CD4-positive, CD25-positive, alpha-beta regulatory T cell (primary cell): ENCODE data around the gene ABCA3. TPM values are rescaled to one million over a fixed set of nuclear protein-coding genes. Genes with fewer than 3 reads are reported as not detected.

Source experiments
- ATAC-seq, 2 donors: fragments of 150-1000 bp; cut with Tn5 transposase; one replicate each; pipeline ENCODE4 v1.10.0; 2021; ENCODE audit warnings: low read depth in 2 of 2, moderate number of reproducible peaks in 2 of 2, moderate library complexity in 1 of 2
- DNase-seq, 3 donors: peaks; one replicate each; pipeline versions ENCODE4 v3.0.0 to v3.0.0-alpha.2; 2012 to 2022; ENCODE audit warnings: mixed read lengths in 1 of 3
- H3K27ac ChIP-seq: one replicate; pipeline ENCODE4 v1.7.0; 2013; ENCODE audit warnings: mild to moderate bottlenecking, low read length; ENCODE audit not compliant: insufficient read depth, poor library complexity, severe bottlenecking
- H3K27me3 ChIP-seq: one replicate; pipeline ENCODE4 v1.7.0; 2013; ENCODE audit warnings: low read length; ENCODE audit not compliant: control insufficient read depth, insufficient read depth
- H3K36me3 ChIP-seq: one replicate; pipeline ENCODE4 v1.7.0; 2013; ENCODE audit warnings: mild to moderate bottlenecking, low read length, moderate library complexity; ENCODE audit not compliant: control insufficient read depth, insufficient read depth
- H3K4me1 ChIP-seq: 2 replicates; pipeline ENCODE4 v1.7.0; 2013; ENCODE audit warnings: mild to moderate bottlenecking, low read length; ENCODE audit not compliant: insufficient read depth, control insufficient read depth, poor library complexity, severe bottlenecking
- H3K4me3 ChIP-seq: one replicate; pipeline ENCODE4 v1.7.0; 2013; ENCODE audit warnings: low read depth, mild to moderate bottlenecking, low read length, moderate library complexity
- H3K9me3 ChIP-seq, 2 experiments: 1 replicate in 1 of 2; 2 replicates in 1 of 2; pipeline ENCODE4 v1.7.0; 2013; ENCODE audit warnings: low read length in 2 of 2, mild to moderate bottlenecking in 1 of 2, moderate library complexity in 1 of 2; ENCODE audit not compliant: control insufficient read depth in 2 of 2
- H3K27ac Mint-ChIP-seq, 3 donors: one replicate each; pipeline ENCODE4 v1.8.0; 2020 to 2022; ENCODE audit warnings: mild to moderate bottlenecking in 3 of 3, mixed read lengths in 3 of 3, moderate library complexity in 2 of 3
- H3K27me3 Mint-ChIP-seq: one replicate; pipeline ENCODE4 v1.8.0; 2022; ENCODE audit warnings: mild to moderate bottlenecking, mixed read lengths
- H3K36me3 Mint-ChIP-seq: one replicate; pipeline ENCODE4 v1.8.0; 2020; ENCODE audit warnings: mixed read lengths
- H3K4me1 Mint-ChIP-seq, 4 donors: one replicate each; pipeline ENCODE4 v1.8.0; 2020 to 2022; ENCODE audit warnings: mixed read lengths in 4 of 4, mild to moderate bottlenecking in 1 of 4
- H3K4me3 Mint-ChIP-seq, 4 donors: one replicate each; pipeline ENCODE4 v1.8.0; 2020 to 2022; ENCODE audit warnings: mild to moderate bottlenecking in 4 of 4, mixed read lengths in 4 of 4, moderate library complexity in 3 of 4
- H3K9me3 Mint-ChIP-seq, 7 donors: one replicate each; pipeline ENCODE4 v1.8.0; 2020 to 2022; ENCODE audit warnings: mixed read lengths in 7 of 7, mild to moderate bottlenecking in 3 of 7, moderate library complexity in 2 of 7
- polyA plus RNA-seq, 4 donors: library from polyadenylated mRNA; unstranded; fragments of 300-500 nt; fragmentation: Illumina TruSeq; gene quantifications; one replicate each; pipeline ENCODE4 v1.2.3, GENCODE V29; 2021
- total RNA-seq: library from RNA; stranded (reverse); gene quantifications from one replicate; pipeline ENCODE4 v1.2.3, GENCODE V29; 2022

ABCA3 gene
- total and polyA plus RNA-seq, 5 donors from 2014 or later: 1.1 to 5.1 (median 2.2) TPM

GRCh38 chr16:2299121-2299914 lies 41.2 kb downstream of the ABCA3 start:
- Histone ChIP-seq H3K36me3 (no peaks in the 10 kb centered on the region), H3K9me3 (no peaks in the 10 kb centered on the region), H3K27me3 (no peaks in the 10 kb centered on the region), H3K27ac (no peak overlapping the region), H3K4me1 (no peaks in the 10 kb centered on the region), H3K4me3 (no peak overlapping the region)
- H3K4me1 Mint-ChIP-seq: no peaks in the 10 kb centered on the region
- H3K36me3 Mint-ChIP-seq: no peaks in the 10 kb centered on the region
- no peak for DNase-seq
- H3K27me3 Mint-ChIP-seq: no peaks in the 10 kb centered on the region
- H3K9me3 Mint-ChIP-seq: no peaks in the 10 kb centered on the region
- no peak overlapping the region for H3K27ac Mint-ChIP-seq
- no peak overlapping the region for H3K4me3 Mint-ChIP-seq
- no peak for ATAC-seq

GRCh38 chr16:2298621-2299020 lies 41.9 kb downstream of the ABCA3 start:
- Mint-ChIP-seq H3K27ac (no peak overlapping the region), H3K4me1 (no peaks in the 10 kb centered on the region), H3K36me3 (no peaks in the 10 kb centered on the region), H3K4me3 (no peak overlapping the region), H3K27me3 (no peaks in the 10 kb centered on the region), H3K9me3 (no peaks in the 10 kb centered on the region)
- Histone ChIP-seq H3K9me3 (no peaks in the 10 kb centered on the region), H3K27ac (no peak overlapping the region), H3K4me1 (no peaks in the 10 kb centered on the region), H3K4me3 (no peak overlapping the region), H3K27me3 (no peaks in the 10 kb centered on the region), H3K36me3 (no peaks in the 10 kb centered on the region)
- ATAC-seq (no peak), DNase-seq (no peak)

GRCh38 chr16:2297506-2297860 lies 43.0 kb downstream of the ABCA3 start:
- H3K27ac Mint-ChIP-seq: no peak overlapping the region

GRCh38 chr16:2296661-2297505 lies 43.6 kb downstream of the ABCA3 start:
- H3K4me3 Mint-ChIP-seq: no peak overlapping the region
- DNase-seq: no peak
- Histone ChIP-seq H3K27me3 (no peaks in the 10 kb centered on the region), H3K27ac (no peak overlapping the region), H3K4me3 (no peak overlapping the region), H3K4me1 (no peaks in the 10 kb centered on the region), H3K9me3 (no peaks in the 10 kb centered on the region), H3K36me3 (no peaks in the 10 kb centered on the region)
- ATAC-seq: no peak
- H3K36me3 Mint-ChIP-seq: no peaks in the 10 kb centered on the region
- H3K9me3 Mint-ChIP-seq: no peaks in the 10 kb centered on the region
- H3K27me3 Mint-ChIP-seq: no peaks in the 10 kb centered on the region
- H3K4me1 Mint-ChIP-seq: no peaks in the 10 kb centered on the region
- no peak overlapping the region for H3K27ac Mint-ChIP-seq

More at GRCh38 chr16:2297506-2297860, 43.0 kb downstream of the ABCA3 start:
- Mint-ChIP-seq H3K4me3 (no peak overlapping the region), H3K36me3 (no peaks in the 10 kb centered on the region), H3K27me3 (no peaks in the 10 kb centered on the region), H3K4me1 (no peaks in the 10 kb centered on the region), H3K9me3 (no peaks in the 10 kb centered on the region)
- H3K27me3 ChIP-seq: no peaks in the 10 kb centered on the region
- H3K36me3 ChIP-seq: no peaks in the 10 kb centered on the region
- no peak overlapping the region for H3K27ac ChIP-seq
- H3K4me1 ChIP-seq: no peaks in the 10 kb centered on the region
- ATAC-seq (no peak), DNase-seq (no peak)
- H3K4me3 ChIP-seq: no peak overlapping the region
- H3K9me3 ChIP-seq: no peaks in the 10 kb centered on the region

GRCh38 chr16:2295056-2295798 lies 45.3 kb downstream of the ABCA3 start:
- no peak overlapping the region for H3K4me3 Mint-ChIP-seq
- no peaks in the 10 kb centered on the region for H3K27me3 Mint-ChIP-seq
- Histone ChIP-seq H3K4me3 (no peak overlapping the region), H3K4me1 (no peaks in the 10 kb centered on the region), H3K27ac (no peak overlapping the region), H3K36me3 (no peaks in the 10 kb centered on the region), H3K9me3 (no peaks in the 10 kb centered on the region), H3K27me3 (no peaks in the 10 kb centered on the region)
- no peak overlapping the region for H3K27ac Mint-ChIP-seq
- no peak for DNase-seq
- H3K36me3 Mint-ChIP-seq: peaks cover under 1% of the 10 kb centered on the region
- ATAC-seq: no peak
- H3K9me3 Mint-ChIP-seq: no peaks in the 10 kb centered on the region
- H3K4me1 Mint-ChIP-seq: no peaks in the 10 kb centered on the region

- Histone ChIP-seq H3K27ac (no peak overlapping the region), H3K9me3 (no peaks in the 10 kb centered on the region), H3K4me3 (no peak overlapping the region), H3K36me3 (no peaks in the 10 kb centered on the region), H3K4me1 (no peaks in the 10 kb centered on the region), H3K27me3 (no peaks in the 10 kb centered on the region)
- ATAC-seq: no peak
- H3K9me3 Mint-ChIP-seq: no peaks in the 10 kb centered on the region
- no peak overlapping the region for H3K27ac Mint-ChIP-seq
- no peaks in the 10 kb centered on the region for H3K4me1 Mint-ChIP-seq
- H3K27me3 Mint-ChIP-seq: no peaks in the 10 kb centered on the region
- H3K4me3 Mint-ChIP-seq: no peak overlapping the region
- DNase-seq: no peak
- peaks cover 5% of the 10 kb centered on the region for H3K36me3 Mint-ChIP-seq
Observed at GRCh38 chr16:2292221-2292620, 48.3 kb downstream of the ABCA3 start.

GRCh38 chr16:2289282-2289681 lies 51.2 kb downstream of the ABCA3 start:
- H3K4me3 ChIP-seq: no peak overlapping the region
- H3K36me3 ChIP-seq: no peaks in the 10 kb centered on the region
- no peak for DNase-seq
- no peaks in the 10 kb centered on the region for H3K27me3 ChIP-seq
- Mint-ChIP-seq H3K4me1 (no peaks in the 10 kb centered on the region), H3K27me3 (no peaks in the 10 kb centered on the region), H3K36me3 (peaks cover 5% of the 10 kb centered on the region), H3K27ac (no peak overlapping the region), H3K4me3 (no peak overlapping the region), H3K9me3 (no peaks in the 10 kb centered on the region)
- no peaks in the 10 kb centered on the region for H3K4me1 ChIP-seq
- H3K27ac ChIP-seq: no peak overlapping the region
- ATAC-seq: no peak
- no peaks in the 10 kb centered on the region for H3K9me3 ChIP-seq
